SK-N-SH treated with all-trans-retinoic acid at 6 μM for 48 hours (cell line): Measurements from ENCODE around the gene UQCRH.
"Not testable (repeated sequence)": the region's sequence is repeated elsewhere in the genome, so short reads cannot be mapped to it uniquely, and the experiment has no call there.

Experiments used
- ARNTL ChIP-seq: fragments of 450-650 bp; formaldehyde crosslinking; IDR thresholded peaks from 2 replicates; pipeline ENCODE4 v1.5.0; 2020; ENCODE audit warnings: low read depth, mild to moderate bottlenecking, moderate library complexity, borderline replicate concordance
- CSDC2 ChIP-seq: fragments of 250-450 bp; sonication (Bioruptor Pico); IDR thresholded peaks from 2 replicates; pipeline ENCODE4 v1.5.0; 2020; ENCODE audit warnings: mild to moderate bottlenecking, moderate library complexity
- ISL1 ChIP-seq: fragments of 250-450 bp; sonication (Bioruptor Pico); IDR thresholded peaks from 2 replicates; pipeline ENCODE4 v2.1.2; 2022; ENCODE audit warnings: mild to moderate bottlenecking, moderate library complexity
- RARB ChIP-seq: fragments of 250-450 bp; sonication (Bioruptor Pico); IDR thresholded peaks from 2 replicates; pipeline ENCODE4 v1.8.0; 2021; ENCODE audit warnings: mild to moderate bottlenecking, moderate library complexity
- TCF4 ChIP-seq: fragments of 250-450 bp; sonication (Bioruptor Pico); IDR thresholded peaks from 2 replicates; pipeline ENCODE4 v1.8.0; 2021; ENCODE audit warnings: mild to moderate bottlenecking, moderate library complexity, borderline replicate concordance
- ZC3H10 ChIP-seq: fragments of 250-450 bp; sonication (Bioruptor Pico); IDR thresholded peaks from 2 replicates; pipeline ENCODE4 v1.5.1; 2021; ENCODE audit warnings: mild to moderate bottlenecking, moderate library complexity
- ZFP3 ChIP-seq: fragments of 250-450 bp; sonication (Bioruptor Pico); IDR thresholded peaks from 2 replicates; pipeline ENCODE4 v1.5.0; 2020; ENCODE audit warnings: mild to moderate bottlenecking, moderate library complexity
- ZFP30 ChIP-seq: fragments of 450-650 bp; formaldehyde crosslinking; IDR thresholded peaks from 2 replicates; pipeline ENCODE4 v1.5.0; 2022; ENCODE audit warnings: mild to moderate bottlenecking, moderate library complexity
- ZNF565 ChIP-seq: fragments of 450-650 bp; formaldehyde crosslinking; conservative IDR thresholded peaks from 2 replicates; pipeline ENCODE4 v1.5.0; 2020; ENCODE audit warnings: low read depth, mild to moderate bottlenecking, moderate library complexity
- ZNF70 ChIP-seq: fragments of 450-650 bp; formaldehyde crosslinking; IDR thresholded peaks from 2 replicates; pipeline ENCODE4 v1.5.0; 2020; ENCODE audit warnings: mild to moderate bottlenecking, moderate library complexity
- TF ChIP-seq, protein P1 (sequence below): fragments of 250-450 bp; sonication (Bioruptor Pico); IDR thresholded peaks from 2 replicates; pipeline ENCODE4 v1.8.0; 2020; ENCODE audit warnings: mild to moderate bottlenecking, moderate library complexity, borderline replicate concordance
- TF ChIP-seq, protein P2 (sequence below): fragments of 250-450 bp; sonication (Bioruptor Pico); IDR thresholded peaks from 2 replicates; pipeline ENCODE4 v1.5.1; 2020; ENCODE audit warnings: low read depth, mild to moderate bottlenecking, moderate library complexity
- TF ChIP-seq, protein P3 (sequence below): fragments of 250-450 bp; sonication (Bioruptor Pico); IDR thresholded peaks from 2 replicates; pipeline ENCODE4 v1.5.1; 2021; ENCODE audit warnings: mild to moderate bottlenecking, moderate library complexity

DNA sequence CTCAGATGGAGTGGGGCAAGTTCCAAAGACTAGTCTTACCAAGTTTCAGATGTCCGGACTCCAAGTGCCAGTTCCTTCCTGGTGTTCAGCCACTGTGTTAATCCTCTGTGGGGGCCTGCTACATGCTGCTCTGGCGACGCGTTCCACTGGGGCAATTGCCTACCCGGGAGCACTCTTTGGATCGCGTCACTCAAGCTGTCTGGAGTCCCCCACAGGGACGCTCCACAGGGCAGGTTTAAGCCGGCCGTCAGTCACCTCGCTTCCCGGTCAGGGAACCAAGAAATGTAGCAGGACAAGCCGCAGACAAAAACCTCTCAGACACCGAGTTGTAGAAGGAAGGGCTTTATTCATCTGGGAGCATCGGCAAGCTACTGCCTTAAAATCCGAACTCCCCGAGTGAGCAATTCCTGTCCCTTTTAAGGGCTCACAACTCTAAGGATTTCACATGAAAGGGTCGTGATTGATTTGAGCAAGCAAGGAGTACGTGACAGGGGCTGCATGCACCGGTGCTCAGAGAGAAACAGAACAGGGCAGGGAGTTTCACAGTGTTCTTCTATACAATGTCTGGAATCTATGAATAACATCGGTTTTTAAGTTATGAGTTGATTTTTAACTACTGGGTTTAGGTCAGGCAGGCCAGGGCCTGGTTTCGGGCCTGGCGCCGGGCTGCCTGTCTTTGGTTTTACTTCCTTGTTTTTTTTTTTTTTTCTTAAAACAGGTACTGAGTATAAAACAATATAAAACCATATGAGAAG lies 28.5 kb downstream of the UQCRH start:
- not testable (repeated sequence) for TF ChIP-seq ZFP3 (CRISPR knock-in tag); RARB (CRISPR knock-in tag); ZNF565 (CRISPR knock-in tag); ARNTL (CRISPR knock-in tag); ISL1; ZC3H10 (CRISPR knock-in tag); CSDC2 (CRISPR knock-in tag); ZFP30 (CRISPR knock-in tag); TCF4 (CRISPR knock-in tag); ZNF70 (CRISPR knock-in tag)
- TF ChIP-seq, protein P1, sequence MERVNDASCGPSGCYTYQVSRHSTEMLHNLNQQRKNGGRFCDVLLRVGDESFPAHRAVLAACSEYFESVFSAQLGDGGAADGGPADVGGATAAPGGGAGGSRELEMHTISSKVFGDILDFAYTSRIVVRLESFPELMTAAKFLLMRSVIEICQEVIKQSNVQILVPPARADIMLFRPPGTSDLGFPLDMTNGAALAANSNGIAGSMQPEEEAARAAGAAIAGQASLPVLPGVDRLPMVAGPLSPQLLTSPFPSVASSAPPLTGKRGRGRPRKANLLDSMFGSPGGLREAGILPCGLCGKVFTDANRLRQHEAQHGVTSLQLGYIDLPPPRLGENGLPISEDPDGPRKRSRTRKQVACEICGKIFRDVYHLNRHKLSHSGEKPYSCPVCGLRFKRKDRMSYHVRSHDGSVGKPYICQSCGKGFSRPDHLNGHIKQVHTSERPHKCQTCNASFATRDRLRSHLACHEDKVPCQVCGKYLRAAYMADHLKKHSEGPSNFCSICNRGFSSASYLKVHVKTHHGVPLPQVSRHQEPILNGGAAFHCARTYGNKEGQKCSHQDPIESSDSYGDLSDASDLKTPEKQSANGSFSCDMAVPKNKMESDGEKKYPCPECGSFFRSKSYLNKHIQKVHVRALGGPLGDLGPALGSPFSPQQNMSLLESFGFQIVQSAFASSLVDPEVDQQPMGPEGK (CRISPR knock-in tag), result not testable (repeated sequence)
- TF ChIP-seq, protein P2, sequence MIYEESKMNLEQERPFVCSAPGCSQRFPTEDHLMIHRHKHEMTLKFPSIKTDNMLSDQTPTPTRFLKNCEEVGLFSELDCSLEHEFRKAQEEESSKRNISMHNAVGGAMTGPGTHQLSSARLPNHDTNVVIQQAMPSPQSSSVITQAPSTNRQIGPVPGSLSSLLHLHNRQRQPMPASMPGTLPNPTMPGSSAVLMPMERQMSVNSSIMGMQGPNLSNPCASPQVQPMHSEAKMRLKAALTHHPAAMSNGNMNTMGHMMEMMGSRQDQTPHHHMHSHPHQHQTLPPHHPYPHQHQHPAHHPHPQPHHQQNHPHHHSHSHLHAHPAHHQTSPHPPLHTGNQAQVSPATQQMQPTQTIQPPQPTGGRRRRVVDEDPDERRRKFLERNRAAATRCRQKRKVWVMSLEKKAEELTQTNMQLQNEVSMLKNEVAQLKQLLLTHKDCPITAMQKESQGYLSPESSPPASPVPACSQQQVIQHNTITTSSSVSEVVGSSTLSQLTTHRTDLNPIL (CRISPR knock-in tag), result not testable (repeated sequence)
- TF ChIP-seq, protein P3, sequence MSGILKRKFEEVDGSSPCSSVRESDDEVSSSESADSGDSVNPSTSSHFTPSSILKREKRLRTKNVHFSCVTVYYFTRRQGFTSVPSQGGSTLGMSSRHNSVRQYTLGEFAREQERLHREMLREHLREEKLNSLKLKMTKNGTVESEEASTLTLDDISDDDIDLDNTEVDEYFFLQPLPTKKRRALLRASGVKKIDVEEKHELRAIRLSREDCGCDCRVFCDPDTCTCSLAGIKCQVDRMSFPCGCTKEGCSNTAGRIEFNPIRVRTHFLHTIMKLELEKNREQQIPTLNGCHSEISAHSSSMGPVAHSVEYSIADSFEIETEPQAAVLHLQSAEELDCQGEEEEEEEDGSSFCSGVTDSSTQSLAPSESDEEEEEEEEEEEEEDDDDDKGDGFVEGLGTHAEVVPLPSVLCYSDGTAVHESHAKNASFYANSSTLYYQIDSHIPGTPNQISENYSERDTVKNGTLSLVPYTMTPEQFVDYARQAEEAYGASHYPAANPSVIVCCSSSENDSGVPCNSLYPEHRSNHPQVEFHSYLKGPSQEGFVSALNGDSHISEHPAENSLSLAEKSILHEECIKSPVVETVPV, result not testable (repeated sequence)
